Prostate gland (tissue), 2 donors: ENCODE data around the gene MEX3C.

Experiments used
- CTCF ChIP-seq, 4 experiments: fragments of 200-600 bp in 2 of 4; fragments of 450-650 bp in 2 of 4; sonication (generic) in 2 of 4; IDR thresholded peaks; 1 replicate in 3 of 4; 2 replicates in 1 of 4; pipeline ENCODE4 v1.5.1; 2016 to 2019; ENCODE audit warnings: antibody characterized with exemption in 4 of 4, mild to moderate bottlenecking in 2 of 4, moderate library complexity in 2 of 4
- POLR2A ChIP-seq: fragments of 450-650 bp; IDR thresholded peaks from one replicate; pipeline ENCODE4 v1.6.1; 2016; ENCODE audit warnings: antibody characterized with exemption, mild to moderate bottlenecking
- POLR2AphosphoS5 ChIP-seq: sonication (generic); formaldehyde crosslinking; IDR thresholded peaks from one replicate; pipeline ENCODE4 v1.6.1; 2017; ENCODE audit warnings: antibody characterized with exemption

- TF ChIP-seq CTCF (IDR thresholded peaks at IDR 0.05), result no peak
- no peak for TF ChIP-seq POLR2AphosphoS5
- TF ChIP-seq POLR2A, result no peak
Observed at GRCh38 chr18:51235009-51235789, 37.7 kb upstream of the MEX3C start.
